Sigmoid colon (tissue), 3 donors: ENCODE data around the gene PRSS57.

Experiments used
- POLR2A ChIP-seq, 2 donors: fragments of 450-650 bp; IDR thresholded peaks; one replicate each; pipeline ENCODE4 v1.6.1; 2016; ENCODE audit warnings: antibody characterized with exemption in 2 of 2, mild to moderate bottlenecking in 2 of 2, moderate library complexity in 2 of 2
- TF ChIP-seq, protein P1 (sequence below), 4 experiments: fragments of 450-650 bp in 3 of 4; fragments of 200-600 bp in 1 of 4; IDR thresholded peaks; one replicate each; pipeline ENCODE4 v1.5.1; 2016 to 2019; ENCODE audit warnings: antibody characterized with exemption in 4 of 4, mild to moderate bottlenecking in 3 of 4, moderate library complexity in 2 of 4

- TF ChIP-seq, protein P1, sequence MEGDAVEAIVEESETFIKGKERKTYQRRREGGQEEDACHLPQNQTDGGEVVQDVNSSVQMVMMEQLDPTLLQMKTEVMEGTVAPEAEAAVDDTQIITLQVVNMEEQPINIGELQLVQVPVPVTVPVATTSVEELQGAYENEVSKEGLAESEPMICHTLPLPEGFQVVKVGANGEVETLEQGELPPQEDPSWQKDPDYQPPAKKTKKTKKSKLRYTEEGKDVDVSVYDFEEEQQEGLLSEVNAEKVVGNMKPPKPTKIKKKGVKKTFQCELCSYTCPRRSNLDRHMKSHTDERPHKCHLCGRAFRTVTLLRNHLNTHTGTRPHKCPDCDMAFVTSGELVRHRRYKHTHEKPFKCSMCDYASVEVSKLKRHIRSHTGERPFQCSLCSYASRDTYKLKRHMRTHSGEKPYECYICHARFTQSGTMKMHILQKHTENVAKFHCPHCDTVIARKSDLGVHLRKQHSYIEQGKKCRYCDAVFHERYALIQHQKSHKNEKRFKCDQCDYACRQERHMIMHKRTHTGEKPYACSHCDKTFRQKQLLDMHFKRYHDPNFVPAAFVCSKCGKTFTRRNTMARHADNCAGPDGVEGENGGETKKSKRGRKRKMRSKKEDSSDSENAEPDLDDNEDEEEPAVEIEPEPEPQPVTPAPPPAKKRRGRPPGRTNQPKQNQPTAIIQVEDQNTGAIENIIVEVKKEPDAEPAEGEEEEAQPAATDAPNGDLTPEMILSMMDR (IDR thresholded peaks at IDR 0.05), result no peak
- TF ChIP-seq POLR2A (IDR thresholded peaks at IDR 0.05), result no peak
These were observed 14.1 kb upstream of the PRSS57 start for GRCh38 chr19:709196-709964.
